ENCODE measurements around the gene TTF2. TPM values are rescaled to one million over a fixed set of nuclear protein-coding genes. Genes with fewer than 3 reads are reported as not detected.

The TTF2 gene
- total and polyA plus RNA-seq, 2 of the 8 experiments (the other 6 are each of a cell fraction or from before 2014, with no cell fraction given): 16.9 to 89.6 TPM

DNA sequence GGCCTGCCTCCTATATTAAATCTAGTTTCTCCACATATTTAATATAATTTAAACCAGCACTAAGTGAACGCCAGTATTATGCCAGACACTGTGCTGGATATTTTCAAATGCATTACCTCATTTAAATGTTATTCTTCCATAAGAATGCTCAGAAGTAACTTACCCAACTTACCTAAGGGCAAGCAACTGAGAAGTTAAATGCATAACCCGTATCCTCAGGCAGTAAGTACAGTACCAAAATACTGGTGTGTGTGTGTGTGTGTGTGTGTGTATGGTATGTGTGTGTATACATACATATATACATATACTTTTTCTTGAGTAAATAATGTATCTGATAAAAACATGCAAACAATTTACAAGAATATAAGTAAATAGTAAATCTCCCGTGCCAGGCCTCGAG is 70.4 kb downstream of the TTF2 start (continued):
- TF ChIP-seq, protein P1, sequence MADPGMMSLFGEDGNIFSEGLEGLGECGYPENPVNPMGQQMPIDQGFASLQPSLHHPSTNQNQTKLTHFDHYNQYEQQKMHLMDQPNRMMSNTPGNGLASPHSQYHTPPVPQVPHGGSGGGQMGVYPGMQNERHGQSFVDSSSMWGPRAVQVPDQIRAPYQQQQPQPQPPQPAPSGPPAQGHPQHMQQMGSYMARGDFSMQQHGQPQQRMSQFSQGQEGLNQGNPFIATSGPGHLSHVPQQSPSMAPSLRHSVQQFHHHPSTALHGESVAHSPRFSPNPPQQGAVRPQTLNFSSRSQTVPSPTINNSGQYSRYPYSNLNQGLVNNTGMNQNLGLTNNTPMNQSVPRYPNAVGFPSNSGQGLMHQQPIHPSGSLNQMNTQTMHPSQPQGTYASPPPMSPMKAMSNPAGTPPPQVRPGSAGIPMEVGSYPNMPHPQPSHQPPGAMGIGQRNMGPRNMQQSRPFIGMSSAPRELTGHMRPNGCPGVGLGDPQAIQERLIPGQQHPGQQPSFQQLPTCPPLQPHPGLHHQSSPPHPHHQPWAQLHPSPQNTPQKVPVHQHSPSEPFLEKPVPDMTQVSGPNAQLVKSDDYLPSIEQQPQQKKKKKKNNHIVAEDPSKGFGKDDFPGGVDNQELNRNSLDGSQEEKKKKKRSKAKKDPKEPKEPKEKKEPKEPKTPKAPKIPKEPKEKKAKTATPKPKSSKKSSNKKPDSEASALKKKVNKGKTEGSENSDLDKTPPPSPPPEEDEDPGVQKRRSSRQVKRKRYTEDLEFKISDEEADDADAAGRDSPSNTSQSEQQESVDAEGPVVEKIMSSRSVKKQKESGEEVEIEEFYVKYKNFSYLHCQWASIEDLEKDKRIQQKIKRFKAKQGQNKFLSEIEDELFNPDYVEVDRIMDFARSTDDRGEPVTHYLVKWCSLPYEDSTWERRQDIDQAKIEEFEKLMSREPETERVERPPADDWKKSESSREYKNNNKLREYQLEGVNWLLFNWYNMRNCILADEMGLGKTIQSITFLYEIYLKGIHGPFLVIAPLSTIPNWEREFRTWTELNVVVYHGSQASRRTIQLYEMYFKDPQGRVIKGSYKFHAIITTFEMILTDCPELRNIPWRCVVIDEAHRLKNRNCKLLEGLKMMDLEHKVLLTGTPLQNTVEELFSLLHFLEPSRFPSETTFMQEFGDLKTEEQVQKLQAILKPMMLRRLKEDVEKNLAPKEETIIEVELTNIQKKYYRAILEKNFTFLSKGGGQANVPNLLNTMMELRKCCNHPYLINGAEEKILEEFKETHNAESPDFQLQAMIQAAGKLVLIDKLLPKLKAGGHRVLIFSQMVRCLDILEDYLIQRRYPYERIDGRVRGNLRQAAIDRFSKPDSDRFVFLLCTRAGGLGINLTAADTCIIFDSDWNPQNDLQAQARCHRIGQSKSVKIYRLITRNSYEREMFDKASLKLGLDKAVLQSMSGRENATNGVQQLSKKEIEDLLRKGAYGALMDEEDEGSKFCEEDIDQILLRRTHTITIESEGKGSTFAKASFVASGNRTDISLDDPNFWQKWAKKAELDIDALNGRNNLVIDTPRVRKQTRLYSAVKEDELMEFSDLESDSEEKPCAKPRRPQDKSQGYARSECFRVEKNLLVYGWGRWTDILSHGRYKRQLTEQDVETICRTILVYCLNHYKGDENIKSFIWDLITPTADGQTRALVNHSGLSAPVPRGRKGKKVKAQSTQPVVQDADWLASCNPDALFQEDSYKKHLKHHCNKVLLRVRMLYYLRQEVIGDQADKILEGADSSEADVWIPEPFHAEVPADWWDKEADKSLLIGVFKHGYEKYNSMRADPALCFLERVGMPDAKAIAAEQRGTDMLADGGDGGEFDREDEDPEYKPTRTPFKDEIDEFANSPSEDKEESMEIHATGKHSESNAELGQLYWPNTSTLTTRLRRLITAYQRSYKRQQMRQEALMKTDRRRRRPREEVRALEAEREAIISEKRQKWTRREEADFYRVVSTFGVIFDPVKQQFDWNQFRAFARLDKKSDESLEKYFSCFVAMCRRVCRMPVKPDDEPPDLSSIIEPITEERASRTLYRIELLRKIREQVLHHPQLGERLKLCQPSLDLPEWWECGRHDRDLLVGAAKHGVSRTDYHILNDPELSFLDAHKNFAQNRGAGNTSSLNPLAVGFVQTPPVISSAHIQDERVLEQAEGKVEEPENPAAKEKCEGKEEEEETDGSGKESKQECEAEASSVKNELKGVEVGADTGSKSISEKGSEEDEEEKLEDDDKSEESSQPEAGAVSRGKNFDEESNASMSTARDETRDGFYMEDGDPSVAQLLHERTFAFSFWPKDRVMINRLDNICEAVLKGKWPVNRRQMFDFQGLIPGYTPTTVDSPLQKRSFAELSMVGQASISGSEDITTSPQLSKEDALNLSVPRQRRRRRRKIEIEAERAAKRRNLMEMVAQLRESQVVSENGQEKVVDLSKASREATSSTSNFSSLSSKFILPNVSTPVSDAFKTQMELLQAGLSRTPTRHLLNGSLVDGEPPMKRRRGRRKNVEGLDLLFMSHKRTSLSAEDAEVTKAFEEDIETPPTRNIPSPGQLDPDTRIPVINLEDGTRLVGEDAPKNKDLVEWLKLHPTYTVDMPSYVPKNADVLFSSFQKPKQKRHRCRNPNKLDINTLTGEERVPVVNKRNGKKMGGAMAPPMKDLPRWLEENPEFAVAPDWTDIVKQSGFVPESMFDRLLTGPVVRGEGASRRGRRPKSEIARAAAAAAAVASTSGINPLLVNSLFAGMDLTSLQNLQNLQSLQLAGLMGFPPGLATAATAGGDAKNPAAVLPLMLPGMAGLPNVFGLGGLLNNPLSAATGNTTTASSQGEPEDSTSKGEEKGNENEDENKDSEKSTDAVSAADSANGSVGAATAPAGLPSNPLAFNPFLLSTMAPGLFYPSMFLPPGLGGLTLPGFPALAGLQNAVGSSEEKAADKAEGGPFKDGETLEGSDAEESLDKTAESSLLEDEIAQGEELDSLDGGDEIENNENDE (IDR thresholded peaks at IDR 0.05; ENCODE audit: insufficient replicate concordance, low read length): no peak
- no peak for TF ChIP-seq TEAD4 (IDR thresholded peaks at IDR 0.05; ENCODE audit: low read depth, low read length)
- TF ChIP-seq CHD2 (IDR thresholded peaks at IDR 0.05; ENCODE audit: low read length): no peak
- no peak for TF ChIP-seq POLR2AphosphoS5 (IDR thresholded peaks at IDR 0.05; ENCODE audit: low read depth, low read length)
- TF ChIP-seq POLR2A (IDR thresholded peaks at IDR 0.05; ENCODE audit: control extremely low read depth in 1 of 2, low read depth in 2 of 2, low read length in 2 of 2): no peak
- no peak for TF ChIP-seq BCL11A (IDR thresholded peaks at IDR 0.05; ENCODE audit: low read depth in 2 of 2, low read length in 2 of 2)
- no peak for TF ChIP-seq YY1 (IDR thresholded peaks at IDR 0.05; ENCODE audit: low read depth, low read length)
- TF ChIP-seq RFX5 (IDR thresholded peaks at IDR 0.05; ENCODE audit: borderline replicate concordance, low read depth, low read length): no peak
- TF ChIP-seq EP300 (IDR thresholded peaks at IDR 0.05; ENCODE audit: borderline replicate concordance in 1 of 2, low read depth in 2 of 2, low read length in 2 of 2): no peak
- TF ChIP-seq TBP (IDR thresholded peaks at IDR 0.05; ENCODE audit: low read depth, low read length): no peak
